ENCODE measurements around the gene IFITM1. TPM values are rescaled to one million over a fixed set of nuclear protein-coding genes. Genes with fewer than 3 reads are reported as not detected.
"Not testable (repeated sequence)": the region's sequence is repeated elsewhere in the genome, so short reads cannot be mapped to it uniquely, and the experiment has no call there.

IFITM1 gene
- total RNA-seq, 2 experiments from 2014 or later: 1,010 to 1,055 TPM

DNA sequence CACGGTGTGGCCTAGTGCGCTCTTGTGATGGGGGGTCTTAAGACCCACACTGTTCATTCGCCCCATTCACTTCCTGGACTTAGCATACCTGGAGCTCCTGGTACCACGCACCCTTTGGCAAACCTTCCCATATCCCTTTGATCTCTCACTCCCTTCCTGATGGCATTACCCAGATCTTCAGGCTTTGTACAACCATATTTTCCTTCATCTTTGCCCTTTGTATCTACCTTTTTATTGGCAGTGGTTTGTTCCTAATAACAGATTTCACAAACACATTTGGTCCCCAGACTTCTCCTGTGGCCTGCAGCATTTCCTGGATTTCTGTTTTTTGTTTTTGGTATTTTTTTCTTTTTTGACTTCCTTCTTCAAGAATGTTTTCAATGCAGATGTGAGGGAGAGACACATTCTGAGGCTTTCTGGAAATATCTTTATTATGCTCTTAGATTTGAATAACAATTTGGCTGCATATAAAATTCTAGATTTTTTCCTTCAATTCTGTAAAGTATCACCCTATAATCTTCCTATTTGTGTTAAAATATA, 22.9 kb downstream of the IFITM1 start:
- Mint-ChIP-seq H3K9me3 (no peaks in the 10 kb centered on the region), H3K27me3 (peaks cover 38% of the 10 kb centered on the region), H3K27ac (no peak overlapping the region), H3K4me1 (peaks cover 20% of the 10 kb centered on the region), H3K4me3 (no peak overlapping the region), H3K36me3 (ENCODE audit: low read depth) (no peaks in the 10 kb centered on the region)
- ChIA-PET CTCF (no interaction called here), POLR2A (no interaction called here)
- DNase-seq: no peak

- POLR2A ChIA-PET: interaction anchor here (1.2 kb wide), 1 partner anchor 11 kb away, joined by 3 read pairs; no protein-coding TSS in a partner anchor
- Mint-ChIP-seq H3K27ac (no peak overlapping the region), H3K4me1 (peaks cover 20% of the 10 kb centered on the region), H3K9me3 (no peaks in the 10 kb centered on the region), H3K4me3 (no peak overlapping the region), H3K36me3 (ENCODE audit: low read depth) (no peaks in the 10 kb centered on the region), H3K27me3 (peaks cover 35% of the 10 kb centered on the region)
- no peak for DNase-seq
- CTCF ChIA-PET: no interaction called here
Observed at GRCh38 chr11:337711-338110, 23.9 kb downstream of the IFITM1 start.

- Mint-ChIP-seq H3K4me1 (peaks cover 16% of the 10 kb centered on the region), H3K27me3 (peaks cover 26% of the 10 kb centered on the region), H3K36me3 (ENCODE audit: low read depth) (no peaks in the 10 kb centered on the region), H3K27ac (no peak overlapping the region), H3K9me3 (no peaks in the 10 kb centered on the region), H3K4me3 (no peak overlapping the region)
- DNase-seq: no peak
- POLR2A ChIA-PET: interaction anchor here (0.7 to 1.8 kb wide), 3 partner anchors 13 to 28 kb away, joined by 3 to 7 read pairs (median 6); no protein-coding TSS in a partner anchor
- CTCF ChIA-PET: interaction anchor here (1.0 to 2.2 kb wide), 5 partner anchors 10 to 89 kb away, joined by 3 to 16 read pairs (median 4); no protein-coding TSS in a partner anchor
Observed at GRCh38 chr11:339963-340362, 26.1 kb downstream of the IFITM1 start.

GRCh38 chr11:340539-341512, 27.0 kb downstream of the IFITM1 start:
- ChIA-PET CTCF (interaction anchor here (1.0 to 2.2 kb wide), 4 partner anchors 11 to 90 kb away, joined by 3 to 16 read pairs (median 4); no protein-coding TSS in a partner anchor), POLR2A (interaction anchor here (0.6 to 1.8 kb wide), 3 partner anchors 14 to 195 kb away, joined by 3 to 7 read pairs (median 6); no protein-coding TSS in a partner anchor)
- H3K4me3 Mint-ChIP-seq: no peak overlapping the region
- H3K27me3 Mint-ChIP-seq: peaks cover 23% of the 10 kb centered on the region
- H3K36me3 Mint-ChIP-seq (ENCODE audit: low read depth): no peaks in the 10 kb centered on the region
- no peak for DNase-seq
- no peak overlapping the region for H3K27ac Mint-ChIP-seq
- no peaks in the 10 kb centered on the region for H3K9me3 Mint-ChIP-seq
- H3K4me1 Mint-ChIP-seq: peaks cover 16% of the 10 kb centered on the region

- CTCF ChIA-PET: no interaction called here
- H3K4me3 Mint-ChIP-seq: no peak overlapping the region
- no peak overlapping the region for H3K27ac Mint-ChIP-seq
- no peaks in the 10 kb centered on the region for H3K36me3 Mint-ChIP-seq (ENCODE audit: low read depth)
- POLR2A ChIA-PET: no interaction called here
- peaks cover 19% of the 10 kb centered on the region for H3K27me3 Mint-ChIP-seq
- H3K4me1 Mint-ChIP-seq: peaks cover 12% of the 10 kb centered on the region
- no peak for DNase-seq
- no peaks in the 10 kb centered on the region for H3K9me3 Mint-ChIP-seq
Observed at GRCh38 chr11:342328-342727, 28.5 kb downstream of the IFITM1 start.

GRCh38 chr11:344836-345578, 31.2 kb downstream of the IFITM1 start:
- no peak overlapping the region for H3K4me3 Mint-ChIP-seq
- POLR2A ChIA-PET: interaction anchor here (2.1 kb wide), 1 partner anchor 11 kb away, joined by 7 read pairs; no protein-coding TSS in a partner anchor
- peaks cover 19% of the 10 kb centered on the region for H3K27me3 Mint-ChIP-seq
- peaks cover 12% of the 10 kb centered on the region for H3K4me1 Mint-ChIP-seq
- no peak overlapping the region for H3K27ac Mint-ChIP-seq
- H3K9me3 Mint-ChIP-seq: no peaks in the 10 kb centered on the region
- H3K36me3 Mint-ChIP-seq (ENCODE audit: low read depth): no peaks in the 10 kb centered on the region
- DNase-seq: no peak
- CTCF ChIA-PET: interaction anchor here (0.7 to 1.0 kb wide), 2 partner anchors 10 to 105 kb away, joined by 3 read pairs; no protein-coding TSS in a partner anchor

- H3K4me3 Mint-ChIP-seq: no peak overlapping the region
- DNase-seq: no peak
- H3K27ac Mint-ChIP-seq: no peak overlapping the region
- no peaks in the 10 kb centered on the region for H3K9me3 Mint-ChIP-seq
- CTCF ChIA-PET: interaction anchor here (1.0 kb wide), 1 partner anchor 9 kb away, joined by 3 read pairs; no protein-coding TSS in a partner anchor
- H3K27me3 Mint-ChIP-seq: peaks cover 14% of the 10 kb centered on the region
- POLR2A ChIA-PET: no interaction called here
- no peaks in the 10 kb centered on the region for H3K36me3 Mint-ChIP-seq (ENCODE audit: low read depth)
- H3K4me1 Mint-ChIP-seq: peaks cover 21% of the 10 kb centered on the region
Observed at GRCh38 chr11:346529-346928, 32.7 kb downstream of the IFITM1 start.

DNA sequence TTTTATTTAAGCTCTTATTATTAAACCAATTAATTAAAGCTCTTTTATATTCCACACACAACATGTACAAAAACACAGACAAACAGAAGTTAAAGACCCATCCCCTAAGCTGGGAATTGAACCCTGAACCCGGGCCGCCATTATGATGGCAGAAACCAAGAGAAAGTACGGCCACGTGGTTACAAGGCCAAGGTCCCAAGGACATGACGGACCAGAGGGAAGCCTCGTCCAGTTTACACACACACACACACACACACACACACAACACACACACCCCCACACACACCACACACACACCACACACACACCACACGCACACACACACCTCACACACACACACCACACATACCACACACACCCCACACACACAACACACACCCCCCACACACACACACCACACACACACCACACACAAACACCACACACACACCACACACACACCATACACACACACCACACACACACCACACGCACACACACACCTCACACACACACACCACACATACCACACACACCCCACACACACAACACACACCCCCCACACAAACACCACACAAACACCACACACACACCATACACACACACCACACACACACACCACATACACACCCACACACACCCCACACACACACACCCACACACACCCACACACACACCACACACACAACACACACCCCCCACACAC, 35.6 kb downstream of the IFITM1 start:
- not testable (repeated sequence) for H3K9me3 Mint-ChIP-seq; H3K36me3 Mint-ChIP-seq (ENCODE audit: low read depth); H3K4me3 Mint-ChIP-seq; DNase-seq; H3K27ac Mint-ChIP-seq
- ChIA-PET POLR2A (interaction anchor here (1.1 kb wide), 1 partner anchor 11 kb away, joined by 3 read pairs; no protein-coding TSS in a partner anchor), CTCF (interaction anchor here (1.0 to 1.8 kb wide), 3 partner anchors 14 to 98 kb away, joined by 3 to 9 read pairs (median 4); no protein-coding TSS in a partner anchor)
- Mint-ChIP-seq H3K4me1 (peaks cover 33% of the 10 kb centered on the region), H3K27me3 (peaks cover 16% of the 10 kb centered on the region)

DNA sequence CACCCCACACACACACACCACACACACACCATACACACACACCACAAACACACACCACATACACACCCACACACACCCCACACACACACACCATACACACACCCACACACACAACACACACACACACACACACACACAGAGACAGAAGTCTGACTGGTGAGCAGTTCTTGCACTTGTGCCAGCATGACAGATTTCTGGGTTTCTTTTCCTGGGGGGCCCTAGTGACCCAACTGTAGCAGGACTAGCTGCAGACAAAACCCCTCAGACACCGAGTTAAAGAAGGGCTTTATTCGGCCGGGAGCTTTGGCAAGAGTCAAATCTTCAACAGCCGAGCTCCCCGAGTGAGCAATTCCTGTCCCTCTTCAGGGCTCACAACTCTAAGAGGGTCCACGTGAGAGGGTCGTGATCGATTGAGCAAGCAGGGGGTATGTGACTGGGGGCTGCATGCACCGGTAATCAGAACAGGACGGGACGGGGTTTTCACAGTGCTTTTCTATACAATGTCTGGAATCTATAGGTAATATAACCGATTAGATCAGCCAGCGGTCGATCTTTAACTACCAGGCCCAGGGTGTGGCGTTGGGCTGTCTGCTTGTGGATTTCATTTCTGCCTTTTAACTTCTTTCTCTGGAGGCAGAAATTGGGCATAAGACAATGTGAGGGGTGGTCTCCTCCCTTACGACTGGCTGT, 36.3 kb downstream of the IFITM1 start:
- H3K9me3 Mint-ChIP-seq; DNase-seq; H3K36me3 Mint-ChIP-seq (ENCODE audit: low read depth); H3K4me3 Mint-ChIP-seq; POLR2A ChIA-PET; CTCF ChIA-PET: not testable (repeated sequence)
- H3K27ac Mint-ChIP-seq: peak overlapping the region; percentile 50
- H3K27me3 Mint-ChIP-seq: peaks cover 15% of the 10 kb centered on the region
- peaks cover 40% of the 10 kb centered on the region for H3K4me1 Mint-ChIP-seq

- peaks cover 43% of the 10 kb centered on the region for H3K4me1 Mint-ChIP-seq
- H3K9me3 Mint-ChIP-seq: no peaks in the 10 kb centered on the region
- peak overlapping the region; percentile 50 for H3K27ac Mint-ChIP-seq
- CTCF ChIA-PET: no interaction called here
- no peaks in the 10 kb centered on the region for H3K36me3 Mint-ChIP-seq (ENCODE audit: low read depth)
- no peak overlapping the region for H3K4me3 Mint-ChIP-seq
- POLR2A ChIA-PET: no interaction called here
- DNase-seq: no peak
- peaks cover 13% of the 10 kb centered on the region for H3K27me3 Mint-ChIP-seq
Observed at GRCh38 chr11:350723-351255, 36.9 kb downstream of the IFITM1 start.

GRCh38 chr11:351411-351810, 37.6 kb downstream of the IFITM1 start:
- Mint-ChIP-seq H3K4me1 (peaks cover 43% of the 10 kb centered on the region), H3K9me3 (no peaks in the 10 kb centered on the region), H3K27ac (no peak overlapping the region), H3K4me3 (no peak overlapping the region), H3K36me3 (ENCODE audit: low read depth) (no peaks in the 10 kb centered on the region), H3K27me3 (peaks cover 11% of the 10 kb centered on the region)
- DNase-seq: no peak
- ChIA-PET CTCF (no interaction called here), POLR2A (interaction anchor here (1.3 kb wide), 1 partner anchor 36 kb away, joined by 3 read pairs; no protein-coding TSS in a partner anchor)

Data from activated CD4-positive, alpha-beta memory T cell treated with anti-CD3 and anti-CD28 coated beads, Interleukin-2, amount 10 ng/mL, durations not matched to agents 7 days and 5 days (primary cell).